HCT116 (cell line): Measurements from ENCODE around the gene ATP6V0B.

ENCODE experiments used
- EZH2phosphoT487 ChIP-seq: fragments of 200-600 bp; IDR thresholded peaks from 2 replicates; pipeline ENCODE4 v1.6.1; 2018; ENCODE audit warnings: antibody characterized with exemption, borderline replicate concordance
- POLR2A ChIP-seq: IDR thresholded peaks from 2 replicates; pipeline ENCODE4 v1.7.0; 2011; ENCODE audit warnings: borderline replicate concordance; ENCODE audit not compliant: insufficient read depth, insufficient read length; ENCODE audit errors: extremely low read depth
- SIN3A ChIP-seq: IDR thresholded peaks from 2 replicates; pipeline ENCODE4 v1.6.1; 2012; ENCODE audit warnings: low read depth
- TF ChIP-seq, protein P1 (sequence below), 3 experiments: fragments of 200-600 bp in 1 of 3; sonication (generic) in 1 of 3; IDR thresholded peaks in 2 of 3; conservative IDR thresholded peaks in 1 of 3; 2 replicates each; pipeline ENCODE4 v1.5.1; 2012 to 2017; ENCODE audit warnings: low read depth in 2 of 3, low read length in 2 of 3, antibody characterized with exemption in 1 of 3, borderline replicate concordance in 1 of 3, control low read depth in 1 of 3, mild to moderate bottlenecking in 1 of 3, mixed read lengths in 1 of 3, mixed run types in 1 of 3, moderate library complexity in 1 of 3; ENCODE audit not compliant: insufficient read depth in 1 of 3
- TF ChIP-seq, protein P2 (sequence below): IDR thresholded peaks from 2 replicates; pipeline ENCODE4 v1.6.1; 2011; ENCODE audit warnings: mild to moderate bottlenecking, low read length, moderate library complexity; ENCODE audit not compliant: insufficient replicate concordance; ENCODE audit errors: extremely low read depth
- TF ChIP-seq, protein P3 (sequence below): IDR thresholded peaks from 2 replicates; pipeline ENCODE4 v1.6.1; 2012; ENCODE audit warnings: low read depth

DNA sequence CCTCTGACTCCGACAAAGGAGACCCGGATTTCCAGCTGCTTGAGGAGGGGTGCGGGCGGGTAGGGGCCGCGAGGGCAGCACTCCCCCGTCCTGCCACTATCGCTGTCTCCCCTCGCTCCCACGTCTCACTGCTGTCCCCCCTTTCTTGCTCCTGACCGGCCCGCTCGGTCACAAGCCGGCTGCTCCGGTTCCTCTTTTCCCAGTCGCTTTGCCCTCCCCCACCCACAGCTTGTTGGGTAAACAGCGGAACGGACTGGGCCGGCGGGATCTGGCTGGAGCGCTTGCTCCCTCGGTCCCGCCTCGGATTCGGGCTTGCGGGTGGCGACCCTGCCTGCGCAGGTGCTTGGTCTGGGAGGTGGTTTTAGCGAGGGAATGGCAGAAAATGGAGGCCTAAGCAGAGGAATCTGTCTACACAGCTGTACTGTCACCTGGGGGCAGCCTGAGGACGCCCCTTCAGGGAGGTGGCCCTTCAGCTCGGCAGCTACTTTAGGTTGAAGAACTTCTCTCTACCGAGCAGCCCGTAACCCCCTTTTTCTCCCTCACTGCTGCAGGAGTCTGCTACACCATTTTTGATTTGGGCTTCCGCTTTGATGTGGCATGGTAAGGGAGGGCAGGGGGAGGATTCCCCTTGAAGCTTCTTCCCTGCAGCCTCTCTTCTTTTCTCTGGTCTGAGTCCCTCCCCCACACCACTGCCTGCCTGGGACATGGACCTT, 645 bp downstream of the ATP6V0B start:
- TF ChIP-seq, protein P1, sequence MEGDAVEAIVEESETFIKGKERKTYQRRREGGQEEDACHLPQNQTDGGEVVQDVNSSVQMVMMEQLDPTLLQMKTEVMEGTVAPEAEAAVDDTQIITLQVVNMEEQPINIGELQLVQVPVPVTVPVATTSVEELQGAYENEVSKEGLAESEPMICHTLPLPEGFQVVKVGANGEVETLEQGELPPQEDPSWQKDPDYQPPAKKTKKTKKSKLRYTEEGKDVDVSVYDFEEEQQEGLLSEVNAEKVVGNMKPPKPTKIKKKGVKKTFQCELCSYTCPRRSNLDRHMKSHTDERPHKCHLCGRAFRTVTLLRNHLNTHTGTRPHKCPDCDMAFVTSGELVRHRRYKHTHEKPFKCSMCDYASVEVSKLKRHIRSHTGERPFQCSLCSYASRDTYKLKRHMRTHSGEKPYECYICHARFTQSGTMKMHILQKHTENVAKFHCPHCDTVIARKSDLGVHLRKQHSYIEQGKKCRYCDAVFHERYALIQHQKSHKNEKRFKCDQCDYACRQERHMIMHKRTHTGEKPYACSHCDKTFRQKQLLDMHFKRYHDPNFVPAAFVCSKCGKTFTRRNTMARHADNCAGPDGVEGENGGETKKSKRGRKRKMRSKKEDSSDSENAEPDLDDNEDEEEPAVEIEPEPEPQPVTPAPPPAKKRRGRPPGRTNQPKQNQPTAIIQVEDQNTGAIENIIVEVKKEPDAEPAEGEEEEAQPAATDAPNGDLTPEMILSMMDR (IDR thresholded peaks at IDR 0.05 in 2 of 3, conservative IDR thresholded peaks at IDR 0.05 in 1 of 3; ENCODE audit: borderline replicate concordance in 1 of 3, insufficient read depth in 1 of 3, low read depth in 2 of 3, low read length in 2 of 3) = no peak
- TF ChIP-seq, protein P2, sequence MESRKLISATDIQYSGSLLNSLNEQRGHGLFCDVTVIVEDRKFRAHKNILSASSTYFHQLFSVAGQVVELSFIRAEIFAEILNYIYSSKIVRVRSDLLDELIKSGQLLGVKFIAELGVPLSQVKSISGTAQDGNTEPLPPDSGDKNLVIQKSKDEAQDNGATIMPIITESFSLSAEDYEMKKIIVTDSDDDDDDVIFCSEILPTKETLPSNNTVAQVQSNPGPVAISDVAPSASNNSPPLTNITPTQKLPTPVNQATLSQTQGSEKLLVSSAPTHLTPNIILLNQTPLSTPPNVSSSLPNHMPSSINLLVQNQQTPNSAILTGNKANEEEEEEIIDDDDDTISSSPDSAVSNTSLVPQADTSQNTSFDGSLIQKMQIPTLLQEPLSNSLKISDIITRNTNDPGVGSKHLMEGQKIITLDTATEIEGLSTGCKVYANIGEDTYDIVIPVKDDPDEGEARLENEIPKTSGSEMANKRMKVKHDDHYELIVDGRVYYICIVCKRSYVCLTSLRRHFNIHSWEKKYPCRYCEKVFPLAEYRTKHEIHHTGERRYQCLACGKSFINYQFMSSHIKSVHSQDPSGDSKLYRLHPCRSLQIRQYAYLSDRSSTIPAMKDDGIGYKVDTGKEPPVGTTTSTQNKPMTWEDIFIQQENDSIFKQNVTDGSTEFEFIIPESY = no peak
- TF ChIP-seq, protein P3, sequence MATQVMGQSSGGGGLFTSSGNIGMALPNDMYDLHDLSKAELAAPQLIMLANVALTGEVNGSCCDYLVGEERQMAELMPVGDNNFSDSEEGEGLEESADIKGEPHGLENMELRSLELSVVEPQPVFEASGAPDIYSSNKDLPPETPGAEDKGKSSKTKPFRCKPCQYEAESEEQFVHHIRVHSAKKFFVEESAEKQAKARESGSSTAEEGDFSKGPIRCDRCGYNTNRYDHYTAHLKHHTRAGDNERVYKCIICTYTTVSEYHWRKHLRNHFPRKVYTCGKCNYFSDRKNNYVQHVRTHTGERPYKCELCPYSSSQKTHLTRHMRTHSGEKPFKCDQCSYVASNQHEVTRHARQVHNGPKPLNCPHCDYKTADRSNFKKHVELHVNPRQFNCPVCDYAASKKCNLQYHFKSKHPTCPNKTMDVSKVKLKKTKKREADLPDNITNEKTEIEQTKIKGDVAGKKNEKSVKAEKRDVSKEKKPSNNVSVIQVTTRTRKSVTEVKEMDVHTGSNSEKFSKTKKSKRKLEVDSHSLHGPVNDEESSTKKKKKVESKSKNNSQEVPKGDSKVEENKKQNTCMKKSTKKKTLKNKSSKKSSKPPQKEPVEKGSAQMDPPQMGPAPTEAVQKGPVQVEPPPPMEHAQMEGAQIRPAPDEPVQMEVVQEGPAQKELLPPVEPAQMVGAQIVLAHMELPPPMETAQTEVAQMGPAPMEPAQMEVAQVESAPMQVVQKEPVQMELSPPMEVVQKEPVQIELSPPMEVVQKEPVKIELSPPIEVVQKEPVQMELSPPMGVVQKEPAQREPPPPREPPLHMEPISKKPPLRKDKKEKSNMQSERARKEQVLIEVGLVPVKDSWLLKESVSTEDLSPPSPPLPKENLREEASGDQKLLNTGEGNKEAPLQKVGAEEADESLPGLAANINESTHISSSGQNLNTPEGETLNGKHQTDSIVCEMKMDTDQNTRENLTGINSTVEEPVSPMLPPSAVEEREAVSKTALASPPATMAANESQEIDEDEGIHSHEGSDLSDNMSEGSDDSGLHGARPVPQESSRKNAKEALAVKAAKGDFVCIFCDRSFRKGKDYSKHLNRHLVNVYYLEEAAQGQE = no peak
- no peak for TF ChIP-seq SIN3A
- TF ChIP-seq POLR2A = no peak
- TF ChIP-seq EZH2phosphoT487 = no peak
